GM12801 (cell line): ENCODE results near the gene SLC26A5.

Source experiments
- CTCF ChIP-seq: IDR thresholded peaks from one replicate; pipeline ENCODE4 v1.5.1; 2011; ENCODE audit warnings: control low read depth; ENCODE audit not compliant: insufficient read length; ENCODE audit errors: extremely low read depth

SLC26A5 gene

GRCh38 chr7:103380395-103381191 lies 65.4 kb downstream of the SLC26A5 start:
- no peak for TF ChIP-seq CTCF

- TF ChIP-seq CTCF: no peak
Observed at GRCh38 chr7:103379270-103379975, 66.6 kb downstream of the SLC26A5 start.

- no peak for TF ChIP-seq CTCF
Observed at GRCh38 chr7:103373866-103374643, 72.0 kb downstream of the SLC26A5 start.

- TF ChIP-seq CTCF: no peak
Observed at GRCh38 chr7:103369432-103369831, 76.6 kb downstream of the SLC26A5 start.

- no peak for TF ChIP-seq CTCF
Observed at GRCh38 chr7:103349805-103350204, 96.2 kb downstream of the SLC26A5 start.

- no peak for TF ChIP-seq CTCF
Observed at GRCh38 chr7:103348959-103349358, 97.0 kb downstream of the SLC26A5 start.

GRCh38 chr7:103348452-103348851 lies 97.6 kb downstream of the SLC26A5 start:
- TF ChIP-seq CTCF: no peak
